Measurements from ENCODE around the gene DAPK2.

- TF ChIP-seq CTCF (IDR thresholded peaks at IDR 0.05), result no peak
- TF ChIP-seq POLR2AphosphoS5 (IDR thresholded peaks at IDR 0.05), result no peak
- no peak for TF ChIP-seq POLR2A (IDR thresholded peaks at IDR 0.05)
Measured at GRCh38 chr15:63967616-63968015, 78.7 kb downstream of the DAPK2 start.

Measured in transverse colon (tissue), 4 donors.